ENCODE data around the gene POU4F1. TPM values are rescaled to one million over a fixed set of nuclear protein-coding genes. Genes with fewer than 3 reads are reported as not detected.

Gene POU4F1
- total and polyA plus RNA-seq, 2 experiments from 2014 or later: 0.03 to 0.05 TPM

- H3K36me3 Mint-ChIP-seq (ENCODE audit: low read depth): no peaks in the 10 kb centered on the region
- no peak overlapping the region for H3K4me2 ChIP-seq
- H3K4me1 Mint-ChIP-seq: peaks cover 27% of the 10 kb centered on the region
- H3K79me2 ChIP-seq (replicated peaks; ENCODE audit: insufficient read depth): no peaks in the 10 kb centered on the region
- H3K36me3 ChIP-seq (ENCODE audit: insufficient read depth): no peaks in the 10 kb centered on the region
- peak; percentile 94 for DNase-seq (ENCODE audit: low spot score)
- H3F3A ChIP-seq (replicated peaks; ENCODE audit: low read depth): peaks cover 3% of the 10 kb centered on the region; the same call in 1 of the 2 replicates
- no peaks in the 10 kb centered on the region for H3K9me3 Mint-ChIP-seq
- peaks cover 36% of the 10 kb centered on the region for H3K4me1 ChIP-seq (ENCODE audit: insufficient read depth)
- no peaks in the 10 kb centered on the region for H3K9me2 ChIP-seq (ENCODE audit: insufficient read depth)
- no peak overlapping the region for H3K27ac ChIP-seq (ENCODE audit: low read depth)
- no peak overlapping the region for H3K27ac Mint-ChIP-seq
- H3K4me3 Mint-ChIP-seq: no peak overlapping the region
- peak; percentile 46 for ATAC-seq
- TF ChIP-seq REST (IDR thresholded peaks at IDR 0.05; ENCODE audit: unreplicated experiment) (peak; percentile 92), EZH2 (IDR thresholded peaks at IDR 0.05; ENCODE audit: low read depth, unreplicated experiment) (no peak)
- H4K20me1 ChIP-seq (replicated peaks; ENCODE audit: insufficient read depth): no peaks in the 10 kb centered on the region; the same call in 1 of the 2 replicates
- no peak overlapping the region for H3K4me3 ChIP-seq
- H3K27me3 ChIP-seq (ENCODE audit: insufficient read depth): peaks cover 86% of the 10 kb centered on the region
- peaks cover 58% of the 10 kb centered on the region for H3K27me3 Mint-ChIP-seq (ENCODE audit: insufficient read depth, low read depth, poor library complexity)
- no peak overlapping the region for H2AFZ ChIP-seq
These were observed 14.1 kb downstream of the POU4F1 start for GRCh38 chr13:78589206-78589605.

- TF ChIP-seq EZH2phosphoT487 (IDR thresholded peaks at IDR 0.05; ENCODE audit: unreplicated experiment): no peak
- TF ChIP-seq, protein P1, sequence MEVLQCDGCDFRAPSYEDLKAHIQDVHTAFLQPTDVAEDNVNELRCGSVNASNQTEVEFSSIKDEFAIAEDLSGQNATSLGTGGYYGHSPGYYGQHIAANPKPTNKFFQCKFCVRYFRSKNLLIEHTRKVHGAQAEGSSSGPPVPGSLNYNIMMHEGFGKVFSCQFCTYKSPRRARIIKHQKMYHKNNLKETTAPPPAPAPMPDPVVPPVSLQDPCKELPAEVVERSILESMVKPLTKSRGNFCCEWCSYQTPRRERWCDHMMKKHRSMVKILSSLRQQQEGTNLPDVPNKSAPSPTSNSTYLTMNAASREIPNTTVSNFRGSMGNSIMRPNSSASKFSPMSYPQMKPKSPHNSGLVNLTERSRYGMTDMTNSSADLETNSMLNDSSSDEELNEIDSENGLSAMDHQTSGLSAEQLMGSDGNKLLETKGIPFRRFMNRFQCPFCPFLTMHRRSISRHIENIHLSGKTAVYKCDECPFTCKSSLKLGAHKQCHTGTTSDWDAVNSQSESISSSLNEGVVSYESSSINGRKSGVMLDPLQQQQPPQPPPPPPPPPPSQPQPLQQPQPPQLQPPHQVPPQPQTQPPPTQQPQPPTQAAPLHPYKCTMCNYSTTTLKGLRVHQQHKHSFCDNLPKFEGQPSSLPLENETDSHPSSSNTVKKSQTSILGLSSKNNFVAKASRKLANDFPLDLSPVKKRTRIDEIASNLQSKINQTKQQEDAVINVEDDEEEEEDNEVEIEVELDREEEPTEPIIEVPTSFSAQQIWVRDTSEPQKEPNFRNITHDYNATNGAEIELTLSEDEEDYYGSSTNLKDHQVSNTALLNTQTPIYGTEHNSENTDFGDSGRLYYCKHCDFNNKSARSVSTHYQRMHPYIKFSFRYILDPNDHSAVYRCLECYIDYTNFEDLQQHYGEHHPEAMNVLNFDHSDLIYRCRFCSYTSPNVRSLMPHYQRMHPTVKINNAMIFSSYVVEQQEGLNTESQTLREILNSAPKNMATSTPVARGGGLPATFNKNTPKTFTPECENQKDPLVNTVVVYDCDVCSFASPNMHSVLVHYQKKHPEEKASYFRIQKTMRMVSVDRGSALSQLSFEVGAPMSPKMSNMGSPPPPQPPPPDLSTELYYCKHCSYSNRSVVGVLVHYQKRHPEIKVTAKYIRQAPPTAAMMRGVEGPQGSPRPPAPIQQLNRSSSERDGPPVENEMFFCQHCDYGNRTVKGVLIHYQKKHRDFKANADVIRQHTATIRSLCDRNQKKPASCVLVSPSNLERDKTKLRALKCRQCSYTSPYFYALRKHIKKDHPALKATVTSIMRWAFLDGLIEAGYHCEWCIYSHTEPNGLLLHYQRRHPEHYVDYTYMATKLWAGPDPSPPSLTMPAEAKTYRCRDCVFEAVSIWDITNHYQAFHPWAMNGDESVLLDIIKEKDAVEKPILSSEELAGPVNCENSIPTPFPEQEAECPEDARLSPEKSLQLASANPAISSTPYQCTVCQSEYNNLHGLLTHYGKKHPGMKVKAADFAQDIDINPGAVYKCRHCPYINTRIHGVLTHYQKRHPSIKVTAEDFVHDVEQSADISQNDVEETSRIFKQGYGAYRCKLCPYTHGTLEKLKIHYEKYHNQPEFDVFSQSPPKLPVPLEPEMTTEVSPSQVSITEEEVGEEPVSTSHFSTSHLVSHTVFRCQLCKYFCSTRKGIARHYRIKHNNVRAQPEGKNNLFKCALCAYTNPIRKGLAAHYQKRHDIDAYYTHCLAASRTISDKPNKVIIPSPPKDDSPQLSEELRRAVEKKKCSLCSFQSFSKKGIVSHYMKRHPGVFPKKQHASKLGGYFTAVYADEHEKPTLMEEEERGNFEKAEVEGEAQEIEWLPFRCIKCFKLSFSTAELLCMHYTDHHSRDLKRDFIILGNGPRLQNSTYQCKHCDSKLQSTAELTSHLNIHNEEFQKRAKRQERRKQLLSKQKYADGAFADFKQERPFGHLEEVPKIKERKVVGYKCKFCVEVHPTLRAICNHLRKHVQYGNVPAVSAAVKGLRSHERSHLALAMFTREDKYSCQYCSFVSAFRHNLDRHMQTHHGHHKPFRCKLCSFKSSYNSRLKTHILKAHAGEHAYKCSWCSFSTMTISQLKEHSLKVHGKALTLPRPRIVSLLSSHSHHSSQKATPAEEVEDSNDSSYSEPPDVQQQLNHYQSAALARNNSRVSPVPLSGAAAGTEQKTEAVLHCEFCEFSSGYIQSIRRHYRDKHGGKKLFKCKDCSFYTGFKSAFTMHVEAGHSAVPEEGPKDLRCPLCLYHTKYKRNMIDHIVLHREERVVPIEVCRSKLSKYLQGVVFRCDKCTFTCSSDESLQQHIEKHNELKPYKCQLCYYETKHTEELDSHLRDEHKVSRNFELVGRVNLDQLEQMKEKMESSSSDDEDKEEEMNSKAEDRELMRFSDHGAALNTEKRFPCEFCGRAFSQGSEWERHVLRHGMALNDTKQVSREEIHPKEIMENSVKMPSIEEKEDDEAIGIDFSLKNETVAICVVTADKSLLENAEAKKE (CRISPR knock-in tag; IDR thresholded peaks at IDR 0.05): no peak
- no peak for TF ChIP-seq POLR2AphosphoS5 (IDR thresholded peaks at IDR 0.05; ENCODE audit: low read depth)
- TF ChIP-seq CTCF (conservative IDR thresholded peaks at IDR 0.05; ENCODE audit: low read depth in 2 of 2): no peak
- no peak for TF ChIP-seq ZNF331 (CRISPR knock-in tag; IDR thresholded peaks at IDR 0.05; ENCODE audit: low read depth)
- no peak for TF ChIP-seq ETS1 (IDR thresholded peaks at IDR 0.05)
- no peak for TF ChIP-seq JUNB (IDR thresholded peaks at IDR 0.05; ENCODE audit: unreplicated experiment)
- Histone ChIP-seq H4K20me1 (replicated peaks; ENCODE audit: insufficient read depth) (no peaks in the 10 kb centered on the region; the same call in 1 of the 2 replicates), H2AFZ (no peak overlapping the region), H3F3A (replicated peaks; ENCODE audit: low read depth) (no peaks in the 10 kb centered on the region), H3K36me3 (ENCODE audit: insufficient read depth) (no peaks in the 10 kb centered on the region), H3K4me2 (peak overlapping the region; percentile 57), H3K4me3 (peak overlapping the region; percentile 36; the same call in 1 of the 2 replicates), H3K9me2 (ENCODE audit: insufficient read depth) (no peaks in the 10 kb centered on the region), H3K79me2 (replicated peaks; ENCODE audit: insufficient read depth) (no peaks in the 10 kb centered on the region), H3K4me1 (ENCODE audit: insufficient read depth) (peaks cover 19% of the 10 kb centered on the region), H3K27ac (ENCODE audit: low read depth) (no peak overlapping the region), H3K27me3 (ENCODE audit: insufficient read depth) (peaks cover 68% of the 10 kb centered on the region)
- ATAC-seq (peak; percentile 31), DNase-seq (ENCODE audit: low spot score) (no peak)
- H3K36me3 Mint-ChIP-seq (ENCODE audit: low read depth): no peaks in the 10 kb centered on the region
- no peaks in the 10 kb centered on the region for H3K9me3 Mint-ChIP-seq
- H3K27ac Mint-ChIP-seq: no peak overlapping the region
- H3K27me3 Mint-ChIP-seq (ENCODE audit: insufficient read depth, low read depth, poor library complexity): peaks cover 40% of the 10 kb centered on the region
- peak overlapping the region; percentile 56; the same call in 2 of the 3 replicates for H3K4me3 Mint-ChIP-seq
- H3K4me1 Mint-ChIP-seq: peaks cover 13% of the 10 kb centered on the region; the same call in 2 of the 3 replicates
These were observed 16.0 kb downstream of the POU4F1 start for GRCh38 chr13:78587395-78587794.
